Activated naive CD8-positive, alpha-beta T cell (primary cell): ENCODE measurements around the gene DSC3.

Source experiments
- H3K27ac Mint-ChIP-seq: one replicate; pipeline ENCODE4 v1.8.0; 2021; ENCODE audit warnings: mixed read lengths
- H3K27me3 Mint-ChIP-seq: one replicate; pipeline ENCODE4 v1.8.0; 2021; ENCODE audit warnings: mixed read lengths
- H3K36me3 Mint-ChIP-seq: one replicate; pipeline ENCODE4 v1.8.0; 2021; ENCODE audit warnings: mixed read lengths
- H3K4me1 Mint-ChIP-seq: one replicate; pipeline ENCODE4 v1.8.0; 2021; ENCODE audit warnings: low read depth, mixed read lengths
- H3K4me3 Mint-ChIP-seq: one replicate; pipeline ENCODE4 v1.8.0; 2021; ENCODE audit warnings: mild to moderate bottlenecking, mixed read lengths
- H3K9me3 Mint-ChIP-seq: one replicate; pipeline ENCODE4 v1.8.0; 2021; ENCODE audit warnings: low read depth, mixed read lengths

The DSC3 gene

DNA sequence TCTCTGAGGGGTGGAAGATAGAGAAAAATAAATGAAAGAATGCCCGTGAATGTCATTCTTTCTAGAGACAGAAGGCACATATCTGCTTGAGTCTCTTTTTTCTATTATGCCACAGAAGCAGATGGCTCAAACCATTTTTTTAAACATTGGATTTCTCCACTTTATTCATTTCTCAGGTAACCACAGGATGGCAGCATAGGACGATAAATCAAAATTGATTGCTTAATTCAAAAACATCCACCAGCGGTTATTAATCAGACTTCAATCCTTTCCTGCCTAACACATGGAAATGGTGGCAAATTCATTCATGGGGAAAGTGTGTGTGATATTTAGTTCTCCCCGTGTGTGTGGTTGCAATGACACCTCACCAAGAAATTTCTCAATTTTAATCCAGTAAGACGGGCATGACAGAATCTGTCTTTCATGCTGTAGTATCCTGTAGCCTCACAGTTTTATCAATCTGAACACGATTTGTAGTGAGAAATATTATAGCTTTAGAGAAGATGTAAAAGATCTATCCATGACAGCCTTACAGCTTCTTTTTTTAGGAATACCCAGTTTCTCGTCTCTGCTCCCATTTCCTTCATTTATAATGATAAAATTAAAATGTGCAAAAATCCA, 72.2 kb downstream of the DSC3 start:
- no peak overlapping the region for H3K27ac Mint-ChIP-seq
- no peaks in the 10 kb centered on the region for H3K27me3 Mint-ChIP-seq
- no peaks in the 10 kb centered on the region for H3K9me3 Mint-ChIP-seq
- H3K36me3 Mint-ChIP-seq, result no peaks in the 10 kb centered on the region
- no peaks in the 10 kb centered on the region for H3K4me1 Mint-ChIP-seq
- no peak overlapping the region for H3K4me3 Mint-ChIP-seq

DNA sequence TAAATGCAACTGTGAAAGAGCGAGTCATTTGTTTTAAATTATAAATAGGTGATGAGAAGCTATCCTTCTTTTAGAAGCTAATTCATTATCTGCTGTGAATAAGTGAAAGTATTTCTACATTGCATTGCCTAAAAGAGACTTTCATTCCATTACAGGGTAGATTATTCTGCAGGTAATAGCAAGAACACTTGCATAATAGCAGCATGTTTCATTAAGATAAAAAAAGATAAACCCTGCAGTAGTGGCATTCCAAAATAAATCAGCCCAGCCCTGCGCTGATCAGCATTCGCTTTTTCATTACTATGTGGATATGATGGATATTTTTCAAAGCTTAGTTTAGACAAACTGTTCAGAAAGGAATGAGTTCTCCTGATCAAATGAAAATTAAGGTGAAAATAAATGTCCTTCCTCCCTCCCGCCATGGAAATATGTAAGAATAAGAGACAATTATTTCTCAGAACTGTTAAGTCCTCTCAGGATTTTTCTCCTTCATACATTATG, 72.8 kb downstream of the DSC3 start:
- Mint-ChIP-seq H3K27ac (no peak overlapping the region), H3K4me3 (no peak overlapping the region), H3K27me3 (no peaks in the 10 kb centered on the region), H3K9me3 (no peaks in the 10 kb centered on the region), H3K4me1 (no peaks in the 10 kb centered on the region), H3K36me3 (no peaks in the 10 kb centered on the region)

- Mint-ChIP-seq H3K9me3 (no peaks in the 10 kb centered on the region), H3K4me3 (no peak overlapping the region), H3K4me1 (no peaks in the 10 kb centered on the region), H3K27ac (no peak overlapping the region), H3K36me3 (no peaks in the 10 kb centered on the region), H3K27me3 (no peaks in the 10 kb centered on the region)
Observed at GRCh38 chr18:30967701-30968100, 74.8 kb downstream of the DSC3 start.

GRCh38 chr18:30965237-30965636, 77.3 kb downstream of the DSC3 start:
- Mint-ChIP-seq H3K27ac (no peak overlapping the region), H3K27me3 (no peaks in the 10 kb centered on the region), H3K9me3 (no peaks in the 10 kb centered on the region), H3K4me3 (no peak overlapping the region), H3K4me1 (no peaks in the 10 kb centered on the region), H3K36me3 (no peaks in the 10 kb centered on the region)

GRCh38 chr18:30960661-30961060, 81.9 kb downstream of the DSC3 start:
- no peaks in the 10 kb centered on the region for H3K36me3 Mint-ChIP-seq
- no peak overlapping the region for H3K27ac Mint-ChIP-seq
- H3K9me3 Mint-ChIP-seq, result no peaks in the 10 kb centered on the region
- no peaks in the 10 kb centered on the region for H3K27me3 Mint-ChIP-seq
- H3K4me3 Mint-ChIP-seq, result no peak overlapping the region
- H3K4me1 Mint-ChIP-seq, result no peaks in the 10 kb centered on the region

- H3K4me3 Mint-ChIP-seq, result no peak overlapping the region
- H3K4me1 Mint-ChIP-seq, result no peaks in the 10 kb centered on the region
- peaks cover 3% of the 10 kb centered on the region for H3K9me3 Mint-ChIP-seq
- no peak overlapping the region for H3K27ac Mint-ChIP-seq
- no peaks in the 10 kb centered on the region for H3K27me3 Mint-ChIP-seq
- H3K36me3 Mint-ChIP-seq, result no peaks in the 10 kb centered on the region
Observed at GRCh38 chr18:30957066-30957465, 85.5 kb downstream of the DSC3 start.

GRCh38 chr18:30954262-30954661, 88.3 kb downstream of the DSC3 start:
- H3K4me3 Mint-ChIP-seq, result no peak overlapping the region
- H3K4me1 Mint-ChIP-seq, result no peaks in the 10 kb centered on the region
- no peaks in the 10 kb centered on the region for H3K27me3 Mint-ChIP-seq
- no peaks in the 10 kb centered on the region for H3K36me3 Mint-ChIP-seq
- H3K27ac Mint-ChIP-seq, result no peak overlapping the region
- peaks cover 5% of the 10 kb centered on the region for H3K9me3 Mint-ChIP-seq

DNA sequence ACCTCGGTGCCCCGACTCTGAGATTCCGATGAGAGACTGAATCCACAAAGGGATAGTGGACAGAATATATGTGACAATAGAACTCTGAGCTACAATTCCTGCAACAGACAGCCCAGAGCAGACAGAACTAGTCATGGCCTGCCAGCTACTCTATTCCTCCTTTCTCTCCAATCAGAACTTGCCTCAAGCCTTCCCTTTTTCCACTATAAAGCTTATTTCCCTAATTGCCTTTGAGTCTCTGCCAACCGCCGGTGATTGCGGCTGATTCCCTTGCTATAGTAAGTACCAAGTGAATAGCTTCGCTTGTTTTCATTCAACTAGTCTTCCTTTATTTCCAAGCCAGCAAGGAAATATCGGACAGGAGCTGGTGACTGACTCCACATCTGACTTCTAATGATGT, 96.8 kb downstream of the DSC3 start:
- Mint-ChIP-seq H3K4me3 (no peak overlapping the region), H3K9me3 (peaks cover 18% of the 10 kb centered on the region), H3K36me3 (no peaks in the 10 kb centered on the region), H3K27ac (no peak overlapping the region), H3K4me1 (no peaks in the 10 kb centered on the region), H3K27me3 (no peaks in the 10 kb centered on the region)

DNA sequence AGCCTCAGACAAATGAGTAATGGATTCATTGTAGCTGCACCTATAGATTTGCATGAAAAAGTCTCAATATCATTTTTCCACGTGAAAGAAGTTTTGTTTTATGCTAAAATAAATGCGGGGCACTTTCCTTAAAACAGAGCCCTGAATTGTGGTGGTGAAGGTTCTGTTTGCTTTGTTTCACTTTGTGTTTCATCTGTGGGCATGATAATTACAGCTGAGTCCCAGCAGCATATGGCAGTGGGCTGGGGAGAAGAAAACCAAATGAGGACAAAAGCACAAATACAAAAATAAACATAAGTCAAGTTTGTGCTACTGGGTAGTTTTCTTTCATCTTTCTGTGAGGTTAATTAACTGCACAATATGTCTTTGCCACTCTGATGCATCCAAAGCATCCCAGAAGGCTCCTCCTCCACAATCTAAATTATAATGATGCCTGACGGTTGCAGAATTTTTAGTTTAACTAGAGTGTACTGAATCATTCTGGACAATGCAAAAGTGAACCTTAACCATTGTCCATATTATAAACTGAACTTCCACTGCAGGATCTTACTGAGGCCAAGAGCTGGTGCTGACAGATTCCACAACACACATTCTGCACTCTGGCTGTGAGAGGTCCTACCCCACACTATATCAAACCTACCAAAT, 97.6 kb downstream of the DSC3 start:
- H3K27ac Mint-ChIP-seq, result no peak overlapping the region
- peaks cover 22% of the 10 kb centered on the region for H3K9me3 Mint-ChIP-seq
- H3K4me1 Mint-ChIP-seq, result no peaks in the 10 kb centered on the region
- H3K36me3 Mint-ChIP-seq, result no peaks in the 10 kb centered on the region
- no peaks in the 10 kb centered on the region for H3K27me3 Mint-ChIP-seq
- no peak overlapping the region for H3K4me3 Mint-ChIP-seq

GRCh38 chr18:30940952-30941539, 101.5 kb downstream of the DSC3 start:
- Mint-ChIP-seq H3K27ac (no peak overlapping the region), H3K4me1 (no peaks in the 10 kb centered on the region), H3K4me3 (no peak overlapping the region), H3K9me3 (peaks cover 31% of the 10 kb centered on the region), H3K27me3 (no peaks in the 10 kb centered on the region), H3K36me3 (no peaks in the 10 kb centered on the region)
